Common myeloid progenitor, CD34-positive (primary cell): Measurements from ENCODE around the gene ZNF341.
"Not testable (repeated sequence)": the region's sequence is repeated elsewhere in the genome, so short reads cannot be mapped to it uniquely, and the experiment has no call there.

Experiments
- CTCF ChIA-PET: fragments of 350-600 bp; sonication (Branson Sonifier 250); formaldehyde crosslinking; loops from one replicate; lab custom pipeline; 2021; ENCODE audit warnings: antibody characterized with exemption; lab: Charles Lee
- POLR2A ChIA-PET: fragments of 350-600 bp; sonication (Branson Sonifier 250); formaldehyde crosslinking; loops from one replicate; lab custom pipeline; 2021; ENCODE audit warnings: antibody characterized with exemption; lab: Charles Lee
- DNase-seq, 3 donors: peaks; one replicate each; pipeline versions ENCODE4 v3.0.0 to v3.0.0-alpha.2; 2013
- H3K27ac ChIP-seq, 2 experiments: 1 replicate in 1 of 2; 2 replicates in 1 of 2; pipeline ENCODE4 v1.7.0; 2013; ENCODE audit warnings: inconsistent platforms in 2 of 2, low read length in 2 of 2, mild to moderate bottlenecking in 2 of 2, low read depth in 1 of 2, moderate library complexity in 1 of 2; ENCODE audit not compliant: severe bottlenecking in 2 of 2, insufficient read depth in 1 of 2, poor library complexity in 1 of 2
- H3K27me3 ChIP-seq, 5 experiments: replicated peaks in 2 of 5; 1 replicate in 3 of 5; 2 replicates in 2 of 5; pipeline versions ENCODE4 v1.6.1 to v1.7.0; 2013; ENCODE audit warnings: low read length in 4 of 5, mild to moderate bottlenecking in 2 of 5, moderate library complexity in 2 of 5, inconsistent platforms in 1 of 5; ENCODE audit not compliant: insufficient read depth in 5 of 5, control insufficient read depth in 4 of 5
- H3K36me3 ChIP-seq, 4 experiments: 1 replicate in 2 of 4; 2 replicates in 2 of 4; pipeline versions ENCODE4 v1.6.1 to v1.7.0; 2013; ENCODE audit warnings: low read length in 3 of 4, control low read depth in 1 of 4, mild to moderate bottlenecking in 1 of 4; ENCODE audit not compliant: control insufficient read depth in 4 of 4, insufficient read depth in 4 of 4
- H3K4me1 ChIP-seq, 4 experiments: 1 replicate in 3 of 4; 2 replicates in 1 of 4; pipeline versions ENCODE4 v1.6.1 to v1.7.1; 2013; ENCODE audit warnings: low read length in 3 of 4, mild to moderate bottlenecking in 3 of 4, control low read depth in 1 of 4, inconsistent platforms in 1 of 4, moderate library complexity in 1 of 4; ENCODE audit not compliant: control insufficient read depth in 4 of 4, insufficient read depth in 4 of 4; ENCODE audit errors: control extremely low read depth in 1 of 4
- H3K4me3 ChIP-seq, 7 experiments: 1 replicate in 4 of 7; 2 replicates in 3 of 7; pipeline versions ENCODE4 v1.5.1 to v1.7.0; 2013; ENCODE audit warnings: mild to moderate bottlenecking in 7 of 7, low read length in 6 of 7, moderate library complexity in 6 of 7, inconsistent platforms in 2 of 7, low read depth in 2 of 7, control low read depth in 1 of 7; ENCODE audit not compliant: insufficient read depth in 4 of 7, control insufficient read depth in 1 of 7; ENCODE audit errors: extremely low read depth in 1 of 7
- H3K9me3 ChIP-seq, 5 experiments: 1 replicate in 4 of 5; 2 replicates in 1 of 5; pipeline versions ENCODE4 v1.6.1 to v1.7.1; 2013; ENCODE audit warnings: low read length in 4 of 5, mild to moderate bottlenecking in 2 of 5, inconsistent platforms in 1 of 5, low read depth in 1 of 5, moderate library complexity in 1 of 5; ENCODE audit not compliant: control insufficient read depth in 4 of 5, insufficient read depth in 2 of 5; ENCODE audit errors: control extremely low read depth in 1 of 5
- WGBS: methylation state at CpG from one replicate; pipeline ENCODE4 v1.1.5; 2013; ENCODE audit not compliant: insufficient coverage; 5-methylcytosine and 5-hydroxymethylcytosine counted together

Gene ZNF341

DNA sequence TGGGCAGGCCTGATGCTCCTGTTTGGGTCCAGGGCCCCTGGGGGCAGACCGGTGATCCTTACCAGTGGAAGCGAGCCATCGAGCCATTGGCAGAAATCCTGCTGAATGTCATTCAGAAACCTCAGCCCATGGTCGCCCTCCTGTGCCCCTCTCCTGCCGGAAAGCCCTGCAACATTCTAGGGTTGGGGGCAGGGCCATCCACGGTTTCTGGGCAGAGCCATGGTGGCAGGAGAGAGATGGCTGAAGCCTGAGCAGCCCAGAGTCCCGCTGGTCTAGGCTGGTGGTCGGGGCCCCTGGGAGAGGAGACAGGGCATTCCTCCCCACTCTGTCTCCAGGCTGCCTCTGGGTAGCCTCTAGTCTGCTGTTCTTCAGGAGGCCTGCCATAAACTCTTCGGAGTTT, 59.7 kb downstream of the ZNF341 start:
- no peak overlapping the region for H3K27ac ChIP-seq
- peaks cover 0 to 5% (median 1%) of the 10 kb centered on the region in 4 experiments for H3K36me3 ChIP-seq
- no peak for DNase-seq
- ChIA-PET CTCF (interaction anchor here (1.1 to 2.5 kb wide), 6 partner anchors 20 to 278 kb away, joined by 3 to 9 read pairs (median 4); partner anchors contain the start of gene CHMP4B), POLR2A (no interaction called here)
- H3K27me3 ChIP-seq: no peaks in the 10 kb centered on the region
- H3K4me3 ChIP-seq: no peak overlapping the region
- H3K4me1 ChIP-seq: peaks cover 3 to 13% (median 8%) of the 10 kb centered on the region in 4 experiments
- H3K9me3 ChIP-seq: no peaks in the 10 kb centered on the region
- WGBS: 96% methylated on average over 9 of the region's 9 CpGs

DNA sequence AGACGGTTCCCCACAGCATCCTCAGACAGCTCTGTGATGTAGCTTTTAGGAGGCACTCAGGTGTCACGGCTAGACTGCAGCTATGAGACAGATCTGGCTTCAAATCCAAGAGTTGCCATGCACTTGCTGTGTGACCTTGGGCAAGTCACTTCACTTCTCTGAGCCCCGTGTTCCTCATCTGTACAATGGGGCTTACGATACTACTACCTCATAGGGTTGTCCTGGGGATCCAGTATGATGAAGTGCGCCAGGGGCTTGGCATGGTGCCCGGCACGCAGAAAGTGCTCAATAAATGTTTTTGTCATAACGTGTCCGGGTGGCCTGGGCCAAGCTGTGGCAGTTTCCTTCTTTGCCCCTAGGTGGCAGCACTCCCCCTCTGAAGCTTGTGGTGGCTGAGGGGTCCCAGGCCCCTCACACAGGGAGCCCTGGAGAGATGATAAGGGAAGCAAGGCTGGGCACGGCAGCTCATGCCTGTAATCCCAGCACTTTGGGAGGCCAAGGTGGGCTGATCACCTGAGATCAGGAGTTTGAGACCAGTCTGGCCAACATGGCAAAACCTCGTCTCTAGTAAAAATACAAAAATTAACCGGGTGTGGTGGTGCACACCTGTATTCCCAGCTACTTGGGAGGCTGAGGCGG, 60.3 kb downstream of the ZNF341 start:
- Histone ChIP-seq H3K27me3 (no peaks in the 10 kb centered on the region), H3K9me3 (no peaks in the 10 kb centered on the region), H3K4me1 (peaks cover 1 to 10% (median 6%) of the 10 kb centered on the region in 4 experiments), H3K36me3 (peaks cover 0 to 5% (median 1%) of the 10 kb centered on the region in 4 experiments), H3K4me3 (no peak overlapping the region), H3K27ac (no peak overlapping the region)
- CTCF ChIA-PET: interaction anchor here (0.7 to 2.5 kb wide), 13 partner anchors 12 to 282 kb away, joined by 3 to 9 read pairs (median 3); partner anchors contain the start of gene CHMP4B
- 89% methylated on average over 13 of the region's 13 CpGs for WGBS
- peak in 2 of 3 donors; percentile 48 to 50 for DNase-seq
- POLR2A ChIA-PET: interaction anchor here (0.6 kb wide), 1 partner anchor 1634 kb away, joined by 4 read pairs; no protein-coding TSS in a partner anchor

DNA sequence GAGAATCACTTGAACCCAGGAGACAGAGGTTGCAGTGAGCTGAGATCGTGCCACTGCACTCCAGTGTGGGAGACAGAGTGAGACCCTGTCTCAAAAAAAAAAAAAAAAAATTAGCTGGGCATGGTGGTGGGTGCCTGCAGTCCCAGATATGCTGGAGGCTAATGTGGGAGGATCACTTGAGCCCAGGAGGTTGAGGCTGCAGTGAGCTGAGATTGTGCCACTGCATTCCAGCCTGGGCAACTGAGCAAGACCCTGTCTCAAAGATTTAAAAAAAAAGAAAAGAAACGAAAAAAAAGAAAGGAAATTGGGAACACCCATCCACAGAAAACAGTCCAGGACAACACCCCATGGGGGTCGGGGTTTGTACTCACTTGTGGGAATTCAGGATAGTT, 60.8 kb downstream of the ZNF341 start:
- not testable (repeated sequence) for H3K27me3 ChIP-seq, DNase-seq, H3K4me3 ChIP-seq, H3K36me3 ChIP-seq, H3K9me3 ChIP-seq, H3K27ac ChIP-seq, H3K4me1 ChIP-seq
- WGBS: 88% methylated on average over 1 of the region's 3 CpGs
- ChIA-PET POLR2A (interaction anchor here (0.6 kb wide), 1 partner anchor 1634 kb away, joined by 4 read pairs; no protein-coding TSS in a partner anchor), CTCF (interaction anchor here (0.6 to 2.5 kb wide), 13 partner anchors 13 to 327 kb away, joined by 3 to 9 read pairs (median 3); partner anchors contain the start of gene CHMP4B)

DNA sequence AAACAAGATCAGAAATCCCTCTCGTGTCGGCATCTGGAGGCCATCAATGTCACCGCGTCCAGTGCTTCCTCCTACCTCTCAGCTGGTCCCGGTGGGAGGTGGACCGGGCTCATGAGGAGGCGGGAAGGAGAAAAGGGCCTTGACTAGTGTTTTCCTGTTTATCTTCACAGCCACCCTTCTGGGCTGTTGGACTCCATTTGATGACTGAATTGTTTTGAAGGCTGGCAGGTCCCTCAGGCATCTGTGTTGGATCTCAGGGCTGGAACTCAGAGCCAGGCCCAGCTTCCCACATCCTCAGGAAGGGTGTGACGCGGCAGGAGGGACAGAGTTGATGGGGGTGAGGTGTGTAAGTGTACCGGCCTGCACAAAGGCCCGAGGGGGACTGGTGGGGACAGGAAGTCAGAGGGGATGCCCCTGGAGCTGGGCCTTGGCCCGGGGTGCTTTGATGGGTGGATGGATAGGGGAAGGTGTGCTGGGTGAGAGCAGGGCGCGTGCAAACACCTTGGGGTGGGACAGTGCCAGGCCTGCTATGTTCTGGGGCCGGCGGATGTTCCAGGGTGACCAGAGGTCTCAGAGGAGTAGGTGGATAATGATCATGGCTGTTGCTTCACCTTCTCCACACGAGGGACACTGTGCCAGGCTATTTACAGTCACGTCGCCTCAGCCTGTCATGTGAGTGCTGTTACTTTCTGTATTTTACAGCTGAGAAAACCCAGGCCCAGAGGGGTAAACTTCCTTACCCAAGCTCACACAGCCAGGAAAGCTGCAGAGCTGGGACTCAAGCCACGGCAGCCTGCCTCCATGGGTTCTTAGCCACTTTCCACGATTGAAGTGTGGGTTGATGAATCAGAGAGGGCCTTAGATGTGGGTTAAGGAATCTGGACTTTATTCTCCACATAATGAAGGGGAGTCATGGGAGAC, 61.5 kb downstream of the ZNF341 start:
- WGBS: 78% methylated on average over 14 of the region's 21 CpGs
- no peak overlapping the region for H3K27ac ChIP-seq
- H3K9me3 ChIP-seq: no peaks in the 10 kb centered on the region
- CTCF ChIA-PET: interaction anchor here (0.6 to 2.5 kb wide), 13 partner anchors 14 to 326 kb away, joined by 3 to 9 read pairs (median 3); partner anchors contain the start of gene CHMP4B
- H3K36me3 ChIP-seq: peaks cover 0 to 5% (median 1%) of the 10 kb centered on the region in 4 experiments
- no peaks in the 10 kb centered on the region for H3K27me3 ChIP-seq
- H3K4me1 ChIP-seq: peaks cover 0 to 2% (median 0%) of the 10 kb centered on the region in 4 experiments
- DNase-seq: no peak
- no peak overlapping the region for H3K4me3 ChIP-seq
- POLR2A ChIA-PET: no interaction called here

DNA sequence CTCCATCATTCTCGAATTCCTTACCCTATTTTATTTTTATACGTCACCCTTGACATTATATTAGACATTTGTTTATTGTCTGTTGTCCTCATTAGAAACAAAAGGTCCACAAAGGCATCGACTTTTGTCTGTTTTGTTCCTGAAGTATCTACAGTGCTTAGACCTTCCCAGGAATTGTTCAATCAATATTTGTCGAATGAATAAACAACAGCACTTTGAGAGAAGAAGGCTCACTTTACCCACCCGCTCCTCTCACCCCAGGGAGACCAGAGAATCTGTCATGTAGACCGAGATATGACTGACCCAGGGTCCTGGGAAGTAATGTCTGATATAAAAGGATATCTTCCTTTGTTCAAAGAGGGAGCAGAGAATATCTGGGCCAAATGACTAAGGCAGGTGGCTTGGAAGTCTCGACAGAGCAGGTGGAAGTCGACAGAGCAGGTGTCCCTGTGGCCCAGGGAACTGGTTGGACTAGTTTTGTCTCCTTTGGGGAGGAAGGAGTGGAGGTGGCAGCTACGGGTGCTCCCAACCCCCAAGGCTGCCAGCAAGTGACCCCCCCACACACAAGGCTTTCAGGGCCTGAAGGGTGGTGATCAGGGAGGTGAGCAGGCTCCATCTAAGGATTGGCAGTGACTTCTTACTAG, 64.6 kb downstream of the ZNF341 start:
- CTCF ChIA-PET: no interaction called here
- H3K27ac ChIP-seq: no peak overlapping the region
- peaks cover 0 to 2% (median 0%) of the 10 kb centered on the region in 4 experiments for H3K4me1 ChIP-seq
- no peak overlapping the region for H3K4me3 ChIP-seq
- POLR2A ChIA-PET: no interaction called here
- H3K36me3 ChIP-seq: no peaks in the 10 kb centered on the region
- H3K27me3 ChIP-seq: no peaks in the 10 kb centered on the region
- WGBS: 94% methylated on average over 4 of the region's 9 CpGs
- H3K9me3 ChIP-seq: no peaks in the 10 kb centered on the region
- DNase-seq: no peak

DNA sequence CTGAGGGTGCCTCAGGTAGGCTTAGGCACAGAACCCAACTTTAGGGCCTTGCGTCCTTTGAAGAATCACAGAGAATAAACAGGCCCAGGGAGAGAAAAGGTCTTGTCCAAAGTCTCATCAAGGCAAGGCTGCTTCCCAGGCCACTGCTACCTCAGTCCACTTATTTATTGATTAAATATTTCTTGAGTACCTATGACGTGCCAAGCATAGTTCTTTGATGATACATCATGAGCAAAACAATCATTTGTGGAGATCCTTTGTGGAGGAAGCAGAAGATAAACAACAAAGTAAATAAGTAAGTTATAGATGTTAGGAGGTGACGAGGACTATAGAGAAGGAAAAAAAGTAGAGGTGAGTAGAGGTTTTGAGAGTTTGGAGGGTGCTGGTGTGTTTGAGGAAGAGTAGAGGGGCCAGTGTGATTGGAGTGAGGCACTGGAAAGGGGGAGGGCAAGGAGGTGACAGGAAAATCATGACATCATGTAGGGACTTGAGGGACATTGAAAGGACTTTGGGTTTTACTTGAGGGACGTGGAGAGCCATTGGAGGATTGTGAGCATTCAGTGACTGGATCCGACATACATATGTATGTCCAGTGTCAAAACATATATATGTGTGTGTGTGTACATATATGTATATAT, 65.2 kb downstream of the ZNF341 start:
- H3K4me3 ChIP-seq: no peak overlapping the region
- ChIA-PET POLR2A (no interaction called here), CTCF (no interaction called here)
- no peak overlapping the region for H3K27ac ChIP-seq
- peaks cover 0 to 2% (median 0%) of the 10 kb centered on the region in 4 experiments for H3K4me1 ChIP-seq
- DNase-seq: no peak
- no peaks in the 10 kb centered on the region for H3K36me3 ChIP-seq
- WGBS: 100% methylated on average over 2 of the region's 5 CpGs
- H3K27me3 ChIP-seq: no peaks in the 10 kb centered on the region
- no peaks in the 10 kb centered on the region for H3K9me3 ChIP-seq
